Measurements from ENCODE around the gene TMEM204.

DNA sequence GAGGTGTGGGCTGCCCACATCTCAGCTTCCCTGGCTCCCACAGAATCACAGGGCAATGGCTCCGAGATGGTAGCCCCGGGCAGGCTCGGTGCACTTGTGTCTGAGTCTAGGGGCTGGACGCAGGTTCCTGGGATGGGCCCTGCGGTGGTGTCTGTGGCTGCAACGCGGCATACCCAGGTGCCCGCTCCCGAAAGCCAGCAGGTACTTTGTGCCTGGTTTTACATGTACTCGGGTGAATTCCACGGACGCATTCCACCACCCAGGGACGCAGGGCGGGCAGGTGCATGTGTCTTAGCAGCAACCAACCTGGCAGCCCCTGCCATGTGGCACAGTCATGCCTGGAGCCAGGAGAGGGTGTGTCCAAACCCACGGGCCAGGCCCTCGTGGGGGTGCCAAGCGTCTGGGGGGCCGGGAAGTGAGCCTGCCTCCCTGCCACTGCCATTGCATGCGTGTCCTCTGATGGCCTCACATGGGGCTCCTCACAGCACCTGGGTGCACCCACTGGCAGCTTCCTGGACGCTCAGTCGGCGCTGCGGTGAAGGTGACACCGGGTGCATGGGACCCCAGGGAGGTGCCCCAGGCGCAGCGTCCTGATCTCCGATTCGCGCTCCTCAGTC is 4.4 kb upstream of the TMEM204 start:
- no peak for TF ChIP-seq GATA3 (IDR thresholded peaks at IDR 0.05; ENCODE audit: low read depth, low read length)
- no peak for TF ChIP-seq GATA2 (IDR thresholded peaks at IDR 0.05; ENCODE audit: low read depth, low read length)
